Stimulated activated naive CD8-positive, alpha-beta T cell treated with anti-CD3 and anti-CD28 coated beads, Interleukin-15, Interleukin-2, amounts not matched to agents 100 U/mL and 50 U/mL, for 24 hours (primary cell): ENCODE data around the gene NACC2.

Source experiments
- ATAC-seq: fragments of 150-1000 bp; cut with Tn5 transposase; one replicate; pipeline ENCODE4 v1.10.0; 2021
- DNase-seq: peaks from one replicate; pipeline ENCODE4 v3.0.0; 2021

NACC2 gene

GRCh38 chr9:136011376-136011702 lies 83.8 kb downstream of the NACC2 start:
- no peak for DNase-seq
- ATAC-seq = no peak

GRCh38 chr9:136010615-136011361 lies 84.3 kb downstream of the NACC2 start:
- no peak for ATAC-seq
- DNase-seq = no peak

- ATAC-seq (no peak), DNase-seq (no peak)
These were observed 84.9 kb downstream of the NACC2 start for GRCh38 chr9:136010176-136010575.

- DNase-seq = no peak
- ATAC-seq = no peak
These were observed 85.6 kb downstream of the NACC2 start for GRCh38 chr9:136009516-136009915.

- DNase-seq = no peak
- no peak for ATAC-seq
These were observed 86.4 kb downstream of the NACC2 start for GRCh38 chr9:136008693-136008997.

- no peak for DNase-seq
- no peak for ATAC-seq
These were observed 87.0 kb downstream of the NACC2 start for GRCh38 chr9:136007934-136008692.

- no peak for DNase-seq
- no peak for ATAC-seq
These were observed 87.7 kb downstream of the NACC2 start for GRCh38 chr9:136007276-136007933.

- DNase-seq (no peak), ATAC-seq (no peak)
These were observed 88.9 kb downstream of the NACC2 start for GRCh38 chr9:136006169-136006568.

GRCh38 chr9:136004712-136005111 lies 90.4 kb downstream of the NACC2 start:
- DNase-seq (no peak), ATAC-seq (no peak)

GRCh38 chr9:136004219-136004618 lies 90.9 kb downstream of the NACC2 start:
- no peak for DNase-seq
- ATAC-seq = no peak

GRCh38 chr9:136003411-136004218 lies 91.5 kb downstream of the NACC2 start:
- DNase-seq (no peak), ATAC-seq (no peak)

- ATAC-seq (no peak), DNase-seq (no peak)
These were observed 92.2 kb downstream of the NACC2 start for GRCh38 chr9:136002881-136003280.

- ATAC-seq (no peak), DNase-seq (no peak)
These were observed 92.9 kb downstream of the NACC2 start for GRCh38 chr9:136002215-136002614.

GRCh38 chr9:136001231-136001630 lies 93.9 kb downstream of the NACC2 start:
- DNase-seq (no peak), ATAC-seq (no peak)

GRCh38 chr9:135998410-135999071 lies 96.5 kb downstream of the NACC2 start:
- no peak for ATAC-seq
- DNase-seq = no peak

GRCh38 chr9:135998016-135998380 lies 97.1 kb downstream of the NACC2 start:
- no peak for DNase-seq
- no peak for ATAC-seq

- ATAC-seq (no peak), DNase-seq (no peak)
These were observed 97.7 kb downstream of the NACC2 start for GRCh38 chr9:135997090-135998015.

- ATAC-seq (no peak), DNase-seq (no peak)
These were observed 99.3 kb downstream of the NACC2 start for GRCh38 chr9:135995816-135996215.

GRCh38 chr9:135994501-135995192 lies 100.4 kb downstream of the NACC2 start:
- DNase-seq (no peak), ATAC-seq (no peak)

GRCh38 chr9:135993765-135994500 lies 101.2 kb downstream of the NACC2 start:
- ATAC-seq = no peak
- no peak for DNase-seq
